K562 (cell line): ENCODE results near the gene CDCA7L.

Experiments
- FOXK2 ChIP-seq, 2 experiments: fragments of 450-650 bp; IDR thresholded peaks in 1 of 2; conservative IDR thresholded peaks in 1 of 2; 2 replicates each; pipeline ENCODE4 v1.6.1; 2016; ENCODE audit warnings: low read depth in 2 of 2, mild to moderate bottlenecking in 1 of 2
- GABPB2 ChIP-seq: fragments of 250-450 bp; sonication (Bioruptor Pico); conservative IDR thresholded peaks from 2 replicates; pipeline ENCODE4 v1.5.1; 2021; ENCODE audit warnings: mild to moderate bottlenecking
- POLR2AphosphoS5 ChIP-seq: IDR thresholded peaks from 2 replicates; pipeline ENCODE4 v1.6.1; 2011; ENCODE audit warnings: mild to moderate bottlenecking, low read depth, low read length, moderate library complexity; ENCODE audit not compliant: control insufficient read depth, insufficient read depth
- ZBTB17 ChIP-seq: fragments of 450-650 bp; formaldehyde crosslinking; IDR thresholded peaks from 2 replicates; pipeline ENCODE4 v1.4.0; 2020; ENCODE audit warnings: mild to moderate bottlenecking
- ZNF146 ChIP-seq: IDR thresholded peaks from one replicate; pipeline ENCODE4 v1.6.1; 2018; ENCODE audit warnings: missing compliant biosample characterization; ENCODE audit not compliant: unreplicated experiment
- TF ChIP-seq, protein P1 (sequence below): sonication (generic); formaldehyde crosslinking; IDR thresholded peaks from 2 replicates; pipeline ENCODE4 v1.8.0; 2022; ENCODE audit warnings: missing genetic modification reagents, mild to moderate bottlenecking, borderline replicate concordance
- TF ChIP-seq, protein P2 (sequence below): sonication (generic); formaldehyde crosslinking; IDR thresholded peaks from 2 replicates; pipeline ENCODE4 v1.8.0; 2022; ENCODE audit warnings: mild to moderate bottlenecking, missing genetic modification reagents
- TF ChIP-seq, protein P3 (sequence below): sonication (generic); formaldehyde crosslinking; IDR thresholded peaks from 2 replicates; pipeline ENCODE4 v1.8.0; 2022; ENCODE audit warnings: mild to moderate bottlenecking, missing genetic modification reagents

DNA sequence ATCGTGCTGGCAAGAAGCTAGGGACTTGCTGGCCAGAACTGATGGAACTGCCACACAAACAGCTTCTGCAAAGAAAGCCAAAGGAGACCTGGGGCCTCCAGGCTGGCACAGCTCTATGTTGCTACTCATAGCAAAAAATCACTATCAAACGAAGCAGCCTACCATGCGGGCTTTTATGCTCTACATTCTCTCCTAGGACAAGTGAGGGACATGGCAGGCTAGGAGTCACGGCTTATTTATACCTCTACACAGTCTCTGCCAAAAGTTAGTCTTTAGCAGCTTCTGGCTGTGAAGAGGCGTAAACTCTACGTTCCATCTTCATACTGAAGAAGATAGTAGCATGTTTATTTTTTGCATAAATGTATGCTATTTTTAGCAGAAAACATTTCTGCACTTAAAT, 35.4 kb downstream of the CDCA7L start:
- TF ChIP-seq, protein P1, sequence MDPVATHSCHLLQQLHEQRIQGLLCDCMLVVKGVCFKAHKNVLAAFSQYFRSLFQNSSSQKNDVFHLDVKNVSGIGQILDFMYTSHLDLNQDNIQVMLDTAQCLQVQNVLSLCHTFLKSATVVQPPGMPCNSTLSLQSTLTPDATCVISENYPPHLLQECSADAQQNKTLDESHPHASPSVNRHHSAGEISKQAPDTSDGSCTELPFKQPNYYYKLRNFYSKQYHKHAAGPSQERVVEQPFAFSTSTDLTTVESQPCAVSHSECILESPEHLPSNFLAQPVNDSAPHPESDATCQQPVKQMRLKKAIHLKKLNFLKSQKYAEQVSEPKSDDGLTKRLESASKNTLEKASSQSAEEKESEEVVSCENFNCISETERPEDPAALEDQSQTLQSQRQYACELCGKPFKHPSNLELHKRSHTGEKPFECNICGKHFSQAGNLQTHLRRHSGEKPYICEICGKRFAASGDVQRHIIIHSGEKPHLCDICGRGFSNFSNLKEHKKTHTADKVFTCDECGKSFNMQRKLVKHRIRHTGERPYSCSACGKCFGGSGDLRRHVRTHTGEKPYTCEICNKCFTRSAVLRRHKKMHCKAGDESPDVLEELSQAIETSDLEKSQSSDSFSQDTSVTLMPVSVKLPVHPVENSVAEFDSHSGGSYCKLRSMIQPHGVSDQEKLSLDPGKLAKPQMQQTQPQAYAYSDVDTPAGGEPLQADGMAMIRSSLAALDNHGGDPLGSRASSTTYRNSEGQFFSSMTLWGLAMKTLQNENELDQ (CRISPR knock-in tag), result no peak
- TF ChIP-seq ZNF146 (CRISPR knock-in tag) (no peak), POLR2AphosphoS5 (no peak), GABPB2 (CRISPR knock-in tag) (no peak), ZBTB17 (CRISPR knock-in tag) (no peak), FOXK2 (conservative IDR thresholded peaks at IDR 0.05 in 1 of 2, IDR thresholded peaks at IDR 0.05 in 1 of 2; ENCODE audit: low read depth in 2 of 2) (no peak)
- TF ChIP-seq, protein P2, sequence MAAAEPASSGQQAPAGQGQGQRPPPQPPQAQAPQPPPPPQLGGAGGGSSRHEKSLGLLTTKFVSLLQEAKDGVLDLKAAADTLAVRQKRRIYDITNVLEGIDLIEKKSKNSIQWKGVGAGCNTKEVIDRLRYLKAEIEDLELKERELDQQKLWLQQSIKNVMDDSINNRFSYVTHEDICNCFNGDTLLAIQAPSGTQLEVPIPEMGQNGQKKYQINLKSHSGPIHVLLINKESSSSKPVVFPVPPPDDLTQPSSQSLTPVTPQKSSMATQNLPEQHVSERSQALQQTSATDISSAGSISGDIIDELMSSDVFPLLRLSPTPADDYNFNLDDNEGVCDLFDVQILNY (CRISPR knock-in tag), result no peak
- TF ChIP-seq, protein P3, sequence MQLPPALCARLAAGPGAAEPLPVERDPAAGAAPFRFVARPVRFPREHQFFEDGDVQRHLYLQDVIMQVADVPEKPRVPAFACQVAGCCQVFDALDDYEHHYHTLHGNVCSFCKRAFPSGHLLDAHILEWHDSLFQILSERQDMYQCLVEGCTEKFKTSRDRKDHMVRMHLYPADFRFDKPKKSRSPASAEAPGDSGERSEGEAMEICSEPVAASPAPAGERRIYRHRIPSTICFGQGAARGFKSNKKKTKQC (CRISPR knock-in tag), result no peak
